H54 (cell line): Measurements from ENCODE around the gene ATF7IP2.
"Not testable (repeated sequence)": the region's sequence is repeated elsewhere in the genome, so short reads cannot be mapped to it uniquely, and the experiment has no call there.

Source experiments
- DNase-seq: peaks from one replicate; pipeline ENCODE4 v3.0.0; 2011; ENCODE audit warnings: low spot score, mixed read lengths; ENCODE audit not compliant: insufficient read length
- FAIRE-seq: peaks from 3 replicates; lab custom pipeline; 2011; peaks lifted over from hg19 to GRCh38; lab: Jason Lieb, UNC
- POLR2A ChIP-seq: IDR thresholded peaks from 2 replicates; pipeline ENCODE4 v1.6.1; 2011; ENCODE audit warnings: low read depth, mild to moderate bottlenecking, low read length

ATF7IP2 gene

DNA sequence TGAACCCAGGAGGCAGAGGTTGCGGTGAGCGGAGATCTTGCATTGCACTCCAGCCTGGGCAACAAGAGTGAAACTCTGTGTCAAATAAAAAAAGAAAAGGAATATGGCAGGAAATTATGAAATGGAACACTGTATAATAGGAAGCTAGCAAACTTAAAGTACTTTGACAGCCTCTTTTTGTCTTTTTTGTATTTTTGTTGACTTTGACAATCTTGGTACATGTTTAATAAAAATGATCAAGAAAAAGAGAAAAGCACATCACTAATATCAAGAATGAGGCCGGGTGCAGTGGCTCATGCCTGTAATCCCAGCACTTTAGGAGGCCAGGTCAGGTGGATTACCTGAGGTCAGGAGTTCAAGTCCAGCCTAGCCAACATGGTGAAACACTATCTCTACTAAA, 5.5 kb downstream of the ATF7IP2 start:
- no peak for TF ChIP-seq POLR2A
- DNase-seq (no peak), FAIRE-seq (no peak)

DNA sequence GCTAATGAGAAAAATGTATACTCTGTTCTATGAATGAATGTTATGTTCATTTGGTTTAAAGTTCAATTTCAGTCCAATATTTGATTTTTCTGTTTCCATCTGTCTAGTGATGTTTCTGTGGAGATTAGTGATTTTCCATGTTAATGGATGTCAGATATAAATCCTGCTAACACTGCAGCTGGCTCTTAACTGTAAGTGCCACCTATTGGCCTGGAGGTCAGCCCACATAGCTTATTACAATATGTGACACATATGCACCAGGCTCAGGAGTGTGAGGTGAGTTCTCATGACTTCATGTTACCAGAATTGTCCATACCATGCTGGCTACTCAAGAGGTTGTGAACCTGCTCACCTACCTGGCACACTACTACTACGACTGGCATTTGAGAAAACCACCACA, 17.1 kb downstream of the ATF7IP2 start:
- DNase-seq (no peak), FAIRE-seq (no peak)
- no peak for TF ChIP-seq POLR2A

DNA sequence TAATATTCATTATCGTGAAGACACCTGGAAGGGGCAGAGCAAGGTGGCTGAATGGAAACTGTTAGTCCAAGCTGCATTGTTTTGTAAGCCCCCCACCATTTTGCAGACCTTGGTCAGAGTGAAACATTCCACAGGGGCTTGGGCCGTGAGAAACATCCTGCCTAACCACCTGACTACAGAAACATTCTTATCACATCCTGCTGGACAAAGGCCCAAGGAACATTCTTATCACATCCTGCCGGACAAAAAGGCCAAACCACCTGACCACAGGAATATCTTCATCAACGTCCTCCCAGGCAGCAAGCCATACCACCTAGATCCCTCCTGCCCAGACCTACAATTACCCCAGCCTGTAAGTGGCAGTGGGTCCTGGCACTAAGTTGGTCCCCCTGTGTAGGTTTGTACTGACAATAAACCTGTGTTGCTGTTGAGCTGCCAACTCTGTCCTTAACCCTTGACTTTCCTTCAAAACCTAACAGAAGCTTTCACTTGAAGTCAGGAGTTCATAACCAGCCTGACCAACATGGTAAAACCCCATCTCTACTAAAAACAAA, 19.6 kb downstream of the ATF7IP2 start:
- no peak for FAIRE-seq
- no peak for DNase-seq
- no peak for TF ChIP-seq POLR2A

DNA sequence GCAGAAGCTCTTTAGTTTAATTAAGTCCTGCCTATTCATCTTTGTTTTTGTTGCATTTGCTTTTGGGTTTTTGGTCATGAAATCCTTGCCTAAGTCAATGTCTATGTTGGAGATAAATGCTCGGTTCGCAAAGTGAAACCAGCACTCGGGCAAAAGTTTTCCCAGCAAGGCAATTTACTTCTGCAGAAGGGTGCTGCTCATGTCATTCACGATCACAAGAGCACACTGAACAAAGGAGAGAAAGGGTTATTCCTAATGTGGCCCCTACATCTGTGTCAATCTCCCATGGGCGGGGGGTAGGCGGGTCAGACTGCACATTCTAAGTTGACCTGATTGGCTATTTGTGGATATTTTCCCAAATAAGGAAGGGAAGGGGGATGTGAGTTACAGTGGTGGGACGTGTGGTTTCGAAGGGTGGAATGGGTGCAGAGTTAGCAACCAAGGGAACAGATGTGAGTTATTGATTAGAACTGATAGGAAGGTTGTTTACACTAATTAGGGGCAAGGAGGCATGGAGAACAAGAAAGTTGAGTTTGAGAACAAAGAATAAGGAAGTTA, 23.0 kb downstream of the ATF7IP2 start:
- FAIRE-seq (no peak), DNase-seq (no peak)
- no peak for TF ChIP-seq POLR2A

- FAIRE-seq: not testable (repeated sequence)
Measured at GRCh38 chr16:10409713-10410112, 23.9 kb downstream of the ATF7IP2 start.

DNA sequence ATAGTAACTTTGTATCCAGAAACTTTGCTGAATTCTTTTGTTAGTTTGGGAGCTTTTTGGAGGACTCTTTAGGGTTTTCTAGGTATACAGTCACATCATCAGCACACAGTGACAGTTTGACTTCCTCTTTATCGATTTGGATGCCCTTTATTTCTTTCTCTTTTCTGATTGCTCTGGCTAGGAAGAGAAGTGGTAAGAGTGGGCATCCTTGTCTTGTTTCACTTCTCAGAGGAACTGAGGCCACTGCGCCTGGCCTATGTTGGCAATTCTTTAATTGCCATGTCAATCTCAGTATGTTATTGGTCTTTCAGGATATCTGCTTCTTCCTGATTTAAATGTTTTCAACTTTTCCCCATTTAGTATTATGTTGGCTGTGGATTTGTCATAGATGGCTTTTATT, 24.6 kb downstream of the ATF7IP2 start:
- no peak for TF ChIP-seq POLR2A
- FAIRE-seq (no peak), DNase-seq (no peak)

More at GRCh38 chr16:10409713-10410112, 23.9 kb downstream of the ATF7IP2 start:
- DNase-seq: not testable (repeated sequence)

DNA sequence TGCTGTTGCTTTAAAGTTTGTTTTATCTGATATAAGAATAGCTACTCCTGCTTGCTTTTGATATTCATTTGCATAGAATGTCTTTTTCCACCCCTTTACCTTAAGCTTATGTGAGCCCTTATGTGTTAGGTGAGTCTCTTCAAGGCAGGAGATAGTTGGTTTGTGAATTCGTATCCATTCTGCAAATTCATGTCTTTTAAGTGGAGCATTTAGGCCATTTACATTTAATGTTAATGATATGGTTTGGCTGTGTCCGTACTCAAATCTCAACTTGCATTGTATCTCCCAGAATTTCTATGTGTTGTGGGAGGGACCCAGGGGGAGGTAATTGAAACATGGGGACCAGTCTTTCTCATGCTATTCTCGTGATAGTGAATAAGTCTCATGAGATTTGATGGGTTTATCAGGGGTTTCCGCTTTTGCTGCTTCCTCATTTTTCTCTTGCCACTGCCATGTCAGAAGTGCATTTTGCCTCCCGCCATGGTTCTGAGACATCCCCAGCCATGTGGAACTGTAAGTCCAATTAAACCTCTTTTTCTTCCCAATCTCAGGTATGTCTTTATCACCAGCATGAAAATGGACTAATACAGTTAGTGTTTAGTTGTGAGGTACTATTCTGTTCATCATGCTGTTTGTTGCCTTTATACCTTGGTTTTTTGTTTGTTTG, 27.2 kb downstream of the ATF7IP2 start:
- no peak for TF ChIP-seq POLR2A
- FAIRE-seq: no peak
- DNase-seq: no peak

GRCh38 chr16:10418204-10418603, 32.3 kb downstream of the ATF7IP2 start:
- not testable (repeated sequence) for DNase-seq, FAIRE-seq

DNA sequence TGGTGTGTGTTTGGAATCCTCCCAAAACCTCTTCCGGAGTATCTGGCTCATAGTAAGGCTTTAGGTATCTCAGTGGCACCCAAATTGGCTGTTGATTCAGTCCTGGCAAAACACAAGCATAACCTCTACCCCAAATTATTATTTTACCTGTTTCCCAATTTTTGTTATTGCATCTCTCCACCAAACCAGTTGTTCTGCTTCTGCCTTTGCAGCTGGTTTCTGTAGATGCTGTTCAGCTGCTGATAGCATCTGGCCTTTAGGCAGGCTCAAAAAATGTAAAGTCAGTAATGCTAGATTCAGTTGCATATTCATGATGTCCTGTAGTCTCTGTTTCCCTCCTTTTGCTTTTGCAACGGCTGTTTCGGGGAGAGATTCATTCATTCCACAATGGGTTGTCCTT, 33.8 kb downstream of the ATF7IP2 start:
- DNase-seq: no peak
- FAIRE-seq: no peak
- TF ChIP-seq POLR2A: no peak

GRCh38 chr16:10421596-10421995, 35.7 kb downstream of the ATF7IP2 start:
- FAIRE-seq: no peak
- no peak for TF ChIP-seq POLR2A
- DNase-seq: no peak

GRCh38 chr16:10428433-10429168, 42.7 kb downstream of the ATF7IP2 start:
- TF ChIP-seq POLR2A: no peak
- no peak for FAIRE-seq
- no peak for DNase-seq

DNA sequence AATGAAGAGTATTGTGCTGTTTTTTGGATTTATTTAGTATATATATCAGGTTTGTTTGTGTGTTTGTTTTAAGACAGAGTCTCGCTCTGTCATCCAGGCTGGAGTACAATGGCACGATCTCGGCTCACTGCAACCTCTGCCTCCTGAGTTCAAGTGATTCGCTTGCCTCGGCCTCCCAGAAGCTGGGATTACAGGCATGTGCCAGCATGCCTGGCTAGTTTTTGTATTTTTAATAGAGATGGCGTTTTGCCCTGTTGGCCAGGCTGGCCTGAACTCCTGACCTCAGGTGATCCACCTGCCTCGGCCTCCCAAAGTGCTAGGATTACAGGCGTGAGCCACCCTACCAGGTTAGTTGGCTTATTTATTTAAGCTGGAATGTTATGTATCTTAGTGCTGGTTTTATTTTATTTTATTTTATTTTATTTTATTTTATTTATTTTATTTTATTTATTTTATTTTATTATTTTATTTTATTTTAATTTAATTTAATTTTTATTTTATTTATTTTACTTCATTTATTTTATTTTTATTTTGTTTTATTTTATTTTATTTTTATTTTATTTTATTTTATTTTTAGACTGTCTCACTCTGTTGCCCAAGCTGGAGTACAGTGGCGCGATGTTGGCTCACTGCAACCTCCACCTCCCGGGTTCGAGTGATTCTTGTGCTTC, 43.6 kb downstream of the ATF7IP2 start:
- DNase-seq, FAIRE-seq: not testable (repeated sequence)

DNA sequence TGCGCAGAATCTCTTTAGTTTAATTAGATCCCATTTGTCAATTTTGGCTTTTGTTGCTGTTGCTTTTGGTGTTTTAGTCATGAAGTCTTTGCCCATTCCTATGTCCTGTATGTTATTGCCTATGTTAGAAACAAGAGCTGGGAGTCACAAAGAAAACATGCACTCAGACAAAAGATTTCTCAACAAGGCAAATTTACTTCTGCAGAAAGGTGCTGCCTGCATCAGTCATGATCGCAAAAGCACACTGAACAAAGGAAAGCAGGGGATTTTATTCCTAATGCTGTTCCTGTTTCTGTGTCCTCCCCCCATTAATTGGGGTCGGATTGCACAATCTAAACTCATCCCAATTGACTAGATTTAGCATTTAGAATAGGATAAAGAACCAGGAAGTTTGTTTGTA, 55.9 kb downstream of the ATF7IP2 start:
- no peak for TF ChIP-seq POLR2A
- DNase-seq (no peak), FAIRE-seq (no peak)

- no peak for TF ChIP-seq POLR2A
- FAIRE-seq (no peak), DNase-seq (no peak)
Measured at GRCh38 chr16:10447289-10447688, 61.4 kb downstream of the ATF7IP2 start.

DNA sequence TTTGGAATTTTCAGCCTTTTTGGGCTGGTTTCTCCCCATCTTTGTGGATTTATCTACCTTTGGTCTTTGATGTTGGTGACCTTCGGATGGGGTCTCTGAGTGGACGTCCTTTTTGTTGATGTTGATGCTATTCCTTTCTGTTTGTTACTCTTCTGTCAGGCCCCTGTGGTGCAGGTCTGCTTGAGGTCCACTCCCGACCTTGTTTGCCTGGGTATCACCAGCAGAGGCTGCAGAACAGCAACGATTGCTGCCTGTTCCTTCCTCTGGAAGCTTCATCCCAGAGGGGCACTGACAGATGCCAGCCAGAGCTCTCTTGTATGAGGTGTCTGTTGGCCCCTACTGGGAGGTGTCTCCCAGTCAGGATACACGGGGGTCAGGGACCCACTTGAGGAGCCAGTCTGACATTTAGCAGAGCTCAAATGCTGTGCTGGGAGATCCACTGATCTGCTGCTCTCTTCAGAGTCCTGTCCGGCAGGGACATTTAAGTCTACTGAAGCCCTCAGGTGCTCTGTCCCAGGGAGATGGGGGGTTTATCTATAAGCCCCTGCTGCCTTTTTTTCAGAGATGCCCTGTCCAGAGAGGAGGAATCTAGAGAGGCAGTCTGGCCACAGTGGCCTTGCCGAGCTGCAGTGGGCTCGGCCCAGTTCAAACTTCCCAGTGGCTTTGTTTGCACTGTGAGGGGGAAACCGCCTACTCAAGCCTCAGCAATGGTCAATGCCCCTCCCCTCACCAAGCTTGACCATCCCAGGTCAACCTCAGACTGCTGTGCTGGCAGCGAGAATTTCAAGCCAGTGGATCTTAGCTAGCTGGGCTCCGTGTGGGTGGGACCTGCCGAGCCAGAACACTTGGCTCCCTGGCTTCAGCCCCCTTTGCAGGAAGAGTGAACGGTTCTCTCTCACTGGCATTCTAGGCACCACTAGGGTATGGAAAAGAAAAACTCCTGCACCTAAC, 66.6 kb downstream of the ATF7IP2 start:
- not testable (repeated sequence) for FAIRE-seq, DNase-seq
